HG03442 (cell line): Measurements from ENCODE around the gene ZNF296.
A peak's percentile ranks its signal among the peaks of the same experiment; 100 is the strongest.
"Not testable (repeated sequence)": the region's sequence is repeated elsewhere in the genome, so short reads cannot be mapped to it uniquely, and the experiment has no call there.

Source experiments
- ATAC-seq: cut with Tn5 transposase; IDR thresholded peaks from one replicate; pipeline ENCODE4 v1.9.1; 2021; ENCODE audit warnings: mild to moderate bottlenecking, moderate library complexity; ENCODE audit not compliant: unreplicated experiment

ZNF296 gene

DNA sequence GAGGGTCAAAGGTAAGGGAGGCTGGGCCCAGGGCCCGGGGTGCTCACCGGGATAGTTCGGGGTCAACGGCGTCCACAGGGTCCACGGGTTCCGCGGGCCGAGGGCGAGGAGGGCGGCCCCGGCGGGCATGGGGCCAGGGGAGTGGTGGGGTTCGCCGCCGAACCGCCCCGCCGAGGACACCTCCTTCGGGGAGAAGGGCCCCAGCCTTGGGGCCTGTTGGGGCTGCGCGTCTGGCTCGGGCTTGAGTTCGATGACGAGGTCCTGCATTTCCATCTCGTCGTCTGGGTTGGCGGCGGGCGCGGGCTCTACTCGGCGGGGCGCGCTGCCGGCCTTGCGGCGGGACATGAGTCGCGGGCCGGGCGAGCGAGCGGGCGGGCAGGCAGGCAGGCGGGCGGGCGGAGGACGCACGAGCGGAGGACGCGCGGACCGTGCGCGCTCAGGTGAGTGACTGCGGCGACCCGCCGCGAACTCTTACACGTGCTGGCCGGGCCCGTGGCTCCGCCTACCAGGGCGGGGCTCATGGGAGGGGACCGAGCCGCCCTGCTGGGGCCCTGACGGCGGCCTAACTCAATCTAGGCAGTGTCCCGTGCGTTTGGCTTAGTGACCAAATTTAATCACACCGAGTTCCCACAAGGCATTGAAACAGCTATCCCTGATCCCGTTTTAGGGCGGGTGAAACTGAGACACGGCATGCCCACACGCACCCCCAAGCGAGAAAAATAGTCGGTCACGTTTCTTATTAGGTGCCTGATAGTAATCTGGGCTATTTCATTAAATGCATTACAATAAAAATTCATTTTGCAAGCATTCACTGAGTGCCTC, at the start of gene ZNF296:
Gene ZNF296, minus strand, starts transcription at position 450 of the 822 bp plus-strand sequence. Its CDS starts 105 bp downstream, at position 345.
- ATAC-seq, result peak; percentile 44

- no peak for ATAC-seq
These were observed 49.1 kb upstream of the ZNF296 start for GRCh38 chr19:45125360-45125759.

GRCh38 chr19:45124021-45124420, 47.7 kb upstream of the ZNF296 start:
- ATAC-seq, result no peak

GRCh38 chr19:45123440-45123850, 47.2 kb upstream of the ZNF296 start:
- ATAC-seq, result no peak

GRCh38 chr19:45122832-45123231, 46.6 kb upstream of the ZNF296 start:
- no peak for ATAC-seq

DNA sequence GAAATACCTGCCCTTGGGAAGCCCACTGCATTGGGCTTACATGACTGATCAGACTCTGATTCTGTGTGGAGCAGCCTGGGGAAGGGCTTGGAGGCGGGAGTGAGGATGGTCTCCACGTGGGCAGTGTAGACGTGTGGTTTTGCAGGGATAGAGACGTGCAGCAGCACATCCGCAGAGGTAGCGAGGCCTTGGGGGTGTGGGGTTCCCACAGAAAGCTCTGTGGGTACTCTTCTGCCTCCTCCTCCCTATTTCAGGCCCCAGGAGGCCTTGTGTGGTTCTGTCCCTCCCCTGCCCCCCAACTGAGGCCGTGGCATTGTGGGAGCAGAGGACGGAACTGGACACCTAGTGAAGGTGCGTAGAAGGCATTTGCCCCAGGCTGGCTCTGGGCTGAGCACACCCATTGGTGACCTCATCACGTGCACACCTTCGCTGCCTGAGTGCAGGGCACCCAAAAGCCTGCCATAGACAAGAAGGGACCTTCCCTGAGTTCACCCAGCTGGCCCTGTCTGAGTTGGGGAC, 45.6 kb upstream of the ZNF296 start:
- no peak for ATAC-seq

DNA sequence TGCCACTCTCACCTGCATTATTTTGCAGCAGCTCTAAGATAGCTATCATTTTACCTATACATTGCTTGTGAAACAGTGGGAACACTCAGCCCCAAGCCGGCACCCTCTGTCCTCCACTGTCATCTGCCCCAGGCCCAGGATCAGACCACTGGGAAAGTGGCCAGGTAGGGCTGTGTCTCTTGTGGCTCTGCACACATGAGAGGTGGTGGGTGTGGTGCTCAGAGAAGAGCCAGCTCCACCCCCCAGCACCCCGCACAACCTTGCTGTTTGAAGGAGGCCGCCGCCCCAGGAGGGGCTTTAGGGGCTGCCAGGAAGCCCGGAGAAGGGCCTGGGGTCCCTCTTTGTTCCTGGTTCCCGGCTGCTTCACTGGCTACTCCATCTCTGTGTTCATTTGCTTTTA, 43.3 kb upstream of the ZNF296 start:
- no peak for ATAC-seq

DNA sequence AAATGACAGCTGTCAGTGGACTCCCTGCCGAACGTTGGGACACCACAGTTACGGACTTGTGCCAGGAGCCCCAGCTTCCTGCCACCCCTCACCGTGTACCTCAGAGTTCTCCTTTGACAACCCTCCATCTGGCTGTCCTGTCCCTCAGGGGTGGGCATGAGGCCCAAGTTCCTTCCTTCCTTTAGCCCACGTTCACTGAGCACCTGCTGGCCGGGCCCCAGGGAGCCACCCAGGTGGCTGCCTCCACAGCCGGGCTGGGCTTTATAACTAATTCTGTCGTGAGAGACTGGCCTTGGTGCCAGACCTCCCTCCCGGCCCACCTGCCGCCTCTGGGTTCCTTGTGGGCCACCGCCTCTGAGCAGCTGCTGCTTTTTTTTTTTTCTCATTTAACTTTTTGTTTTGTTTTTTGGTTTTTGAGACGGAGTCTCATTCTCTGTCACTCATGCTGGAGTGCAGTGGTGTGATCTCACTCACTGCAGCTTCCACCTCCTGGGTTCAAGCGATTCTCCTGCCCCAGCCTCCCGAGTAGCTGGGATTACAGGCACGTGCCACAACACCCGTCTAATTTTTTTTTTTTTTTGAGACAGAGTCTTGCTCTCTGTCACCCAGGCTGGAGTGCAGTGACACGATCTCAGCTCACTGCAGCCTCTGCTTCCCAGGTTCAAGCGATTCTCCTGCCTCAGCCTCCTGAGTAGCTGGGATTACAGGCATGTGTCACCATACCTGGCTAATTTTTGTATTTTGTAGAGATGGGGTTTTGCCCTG, 42.5 kb upstream of the ZNF296 start:
- ATAC-seq, result peak; percentile 38

GRCh38 chr19:45118106-45118505, 41.8 kb upstream of the ZNF296 start:
- ATAC-seq, result no peak

DNA sequence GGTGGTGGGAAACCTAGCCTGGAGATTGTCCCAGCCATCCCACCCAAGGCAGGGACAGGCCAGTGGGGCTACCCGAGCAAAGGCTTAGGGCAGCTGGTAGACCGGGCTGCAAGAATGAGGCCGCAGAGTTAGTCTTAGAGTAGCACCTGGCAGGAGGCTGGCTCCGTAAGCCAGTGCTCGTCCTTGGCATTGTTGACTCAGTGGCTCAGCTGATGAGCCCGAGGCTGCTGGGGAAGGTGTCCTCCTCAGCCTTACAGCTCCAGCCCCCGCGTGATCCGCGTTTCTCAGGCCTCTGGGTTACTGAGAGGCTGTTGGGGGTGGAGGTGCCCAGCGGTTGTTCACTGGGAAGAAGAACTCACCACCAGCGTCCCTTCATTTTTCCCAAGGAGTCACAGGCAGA, 41.4 kb upstream of the ZNF296 start:
- ATAC-seq, result no peak

DNA sequence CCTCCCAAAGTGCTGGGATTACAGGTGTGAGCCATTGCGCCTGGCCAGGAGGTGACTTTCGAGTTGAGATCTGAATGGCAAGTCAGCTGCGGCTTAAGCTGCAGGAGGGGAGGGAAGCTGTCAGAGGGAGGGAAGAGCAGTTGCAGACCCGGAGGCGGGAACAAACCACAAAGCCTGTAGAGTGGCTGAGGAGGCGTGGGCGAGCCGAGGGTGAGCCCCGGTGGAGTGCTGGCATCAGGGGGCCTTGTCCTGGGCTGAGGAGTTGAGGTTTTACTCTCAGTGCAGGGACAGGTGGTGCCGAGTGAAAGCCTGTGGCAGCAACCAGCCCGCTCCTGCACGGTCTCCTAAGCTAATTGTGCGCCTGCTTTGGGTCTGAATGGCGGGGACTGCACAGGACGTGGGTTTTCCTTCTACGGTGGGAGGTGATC, 40.9 kb upstream of the ZNF296 start:
- ATAC-seq, result no peak

DNA sequence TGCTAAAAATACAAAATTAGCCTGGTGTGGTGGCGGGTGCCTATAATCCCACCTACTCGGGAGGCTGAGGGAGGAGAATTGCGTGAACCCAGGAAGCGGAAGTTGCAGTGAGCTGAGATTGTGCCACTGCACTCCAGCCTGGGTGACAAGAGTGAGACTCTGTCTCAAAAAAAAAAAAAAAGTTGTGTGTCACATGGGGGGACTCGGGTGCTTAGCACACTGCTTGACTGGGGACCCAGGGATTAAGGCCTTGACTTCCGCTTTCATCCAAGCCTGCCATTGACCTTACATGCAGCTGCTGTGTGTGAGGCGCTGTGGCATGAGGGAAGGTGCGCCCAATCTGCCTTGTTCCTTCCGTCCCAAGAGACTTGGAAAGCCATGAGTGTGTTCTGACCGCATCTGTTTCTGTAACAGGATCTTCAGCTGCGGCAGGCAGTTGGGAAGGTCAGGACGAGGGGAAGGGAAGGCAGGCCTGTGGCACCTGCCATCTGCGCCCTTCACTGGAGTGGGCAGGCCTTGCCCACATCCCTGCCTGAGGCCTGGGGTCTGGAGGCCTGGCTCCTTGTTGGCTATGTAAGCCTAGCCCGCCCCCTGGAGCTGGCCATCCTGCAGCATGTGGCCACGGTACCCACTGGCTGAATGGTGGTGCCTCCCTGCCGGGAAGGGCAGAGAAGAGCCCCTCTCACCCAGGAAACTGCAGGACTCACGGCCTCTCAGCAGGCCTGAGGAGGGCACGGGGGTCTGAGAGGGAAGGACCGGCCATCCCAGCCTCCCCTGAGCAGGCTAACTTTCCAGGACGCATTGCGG, 39.7 kb upstream of the ZNF296 start:
- no peak for ATAC-seq

DNA sequence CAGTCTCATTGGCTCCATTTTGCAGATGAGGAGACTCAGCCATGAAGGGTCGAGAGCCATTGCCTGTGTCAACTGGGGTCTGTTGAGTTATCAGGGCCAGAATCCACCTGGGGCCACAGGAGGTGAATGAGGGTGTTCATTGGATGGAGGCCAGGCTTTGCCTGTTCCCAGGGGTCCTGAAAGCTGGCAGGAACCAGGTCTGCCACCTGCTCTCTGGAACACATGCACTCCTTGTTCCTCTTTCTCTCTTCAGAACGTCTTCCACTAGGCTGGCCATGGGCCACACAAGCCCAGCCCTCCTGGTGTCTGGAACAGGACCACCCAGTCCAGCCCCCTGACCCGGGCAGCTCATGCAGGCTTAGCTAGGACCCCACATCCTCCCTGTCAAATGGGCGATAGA, 37.8 kb upstream of the ZNF296 start:
- no peak for ATAC-seq

DNA sequence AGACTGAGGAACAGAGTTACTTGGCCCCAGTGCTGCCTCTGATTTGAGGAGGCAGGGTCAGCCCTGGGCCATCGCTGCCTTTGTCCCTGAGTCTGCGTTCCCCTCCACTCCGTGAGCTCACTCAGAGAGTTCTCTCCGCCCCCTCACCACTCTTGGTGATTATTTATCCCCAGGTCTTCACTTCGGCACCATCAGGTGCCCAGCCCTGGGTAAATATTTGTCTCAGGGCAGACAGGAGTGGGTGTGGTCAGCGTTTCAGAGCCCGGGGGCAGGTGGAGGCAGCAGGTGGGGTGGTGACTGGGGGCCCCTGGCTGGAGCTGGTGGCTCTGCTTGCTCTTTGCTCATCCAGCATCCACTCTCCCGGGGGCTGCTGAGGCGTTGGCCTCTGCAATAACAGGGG, 37.4 kb upstream of the ZNF296 start:
- no peak for ATAC-seq

- ATAC-seq, result no peak
These were observed 36.0 kb upstream of the ZNF296 start for GRCh38 chr19:45112111-45112827.

GRCh38 chr19:45110851-45111266, 34.6 kb upstream of the ZNF296 start:
- no peak for ATAC-seq

- no peak for ATAC-seq
These were observed 31.4 kb upstream of the ZNF296 start for GRCh38 chr19:45107621-45108150.

GRCh38 chr19:45106363-45106762, 30.1 kb upstream of the ZNF296 start:
- ATAC-seq, result not testable (repeated sequence)

DNA sequence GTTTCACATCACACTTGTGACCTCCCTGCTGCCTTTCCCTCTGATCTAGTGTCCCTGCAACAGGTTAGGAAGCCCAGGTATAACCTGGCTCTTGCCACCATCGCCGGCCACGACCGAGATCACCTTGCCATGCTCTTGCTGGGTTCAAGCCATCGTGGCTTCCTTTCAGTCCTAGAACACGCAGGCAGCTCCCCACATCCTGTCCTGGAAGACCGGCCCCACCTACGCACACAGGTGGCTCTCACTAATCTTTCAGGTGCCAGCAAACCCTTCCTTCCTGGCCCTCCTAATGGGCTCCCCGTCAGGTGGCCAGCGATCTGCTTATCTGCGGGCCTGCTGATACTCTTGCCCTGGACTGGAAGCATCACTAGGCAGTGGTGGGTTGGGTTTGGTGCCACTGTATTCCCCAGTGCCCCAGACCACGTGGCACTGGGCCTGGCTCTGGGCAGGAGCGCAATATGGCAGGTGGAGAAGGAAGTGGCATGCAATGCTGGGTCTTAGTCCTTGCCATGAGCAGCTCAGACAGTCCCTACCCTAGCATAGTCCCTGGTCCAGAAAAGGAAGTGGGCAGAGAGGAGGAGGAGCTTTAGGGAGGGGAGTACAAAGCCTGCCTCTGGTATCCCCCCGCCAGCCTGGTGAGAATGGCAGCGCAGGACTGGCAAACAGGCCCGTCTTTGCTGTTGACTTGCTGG, 28.5 kb upstream of the ZNF296 start:
- no peak for ATAC-seq
